DND-41 (cell line): ENCODE measurements around the gene SCYGR1.

ENCODE experiments used
- ATAC-seq: fragments of 200-7000 bp; cut with Tn5 transposase; 3 replicates; pipeline ENCODE4 v1.9.1; 2021; ENCODE audit warnings: low read depth; ENCODE audit not compliant: insufficient read depth
- DNase-seq: peaks from one replicate; pipeline ENCODE4 v3.0.0-alpha.2; 2020
- H2AFZ ChIP-seq: 2 replicates; pipeline ENCODE4 v1.6.0; 2012; ENCODE audit warnings: low read depth, low read length
- H3K27ac ChIP-seq: 2 replicates; pipeline ENCODE4 v1.5.1; 2012; ENCODE audit warnings: low read length, inconsistent platforms
- H3K27me3 ChIP-seq: fragments of 200-600 bp; sonication (generic); 2 replicates; pipeline ENCODE4 v1.6.0; 2012; ENCODE audit warnings: low read length, mild to moderate bottlenecking, inconsistent platforms; ENCODE audit not compliant: insufficient read depth, poor library complexity
- H3K36me3 ChIP-seq: 2 replicates; pipeline ENCODE4 v1.5.1; 2012; ENCODE audit warnings: low read length, inconsistent platforms; ENCODE audit not compliant: insufficient read depth
- H3K4me1 ChIP-seq: 2 replicates; pipeline ENCODE4 v1.5.1; 2012; ENCODE audit warnings: mild to moderate bottlenecking, low read length; ENCODE audit not compliant: insufficient read depth
- H3K4me2 ChIP-seq: 2 replicates; pipeline ENCODE4 v1.6.0; 2012; ENCODE audit warnings: mild to moderate bottlenecking, moderate library complexity, low read length, inconsistent platforms; ENCODE audit not compliant: insufficient read depth
- H3K4me3 ChIP-seq, 2 experiments: fragments of 200-600 bp in 1 of 2; shearing (Covaris generic) in 1 of 2; 2 replicates each; pipeline ENCODE4 v1.5.1; 2012 to 2016; ENCODE audit warnings: inconsistent platforms in 2 of 2, low read length in 2 of 2, mild to moderate bottlenecking in 2 of 2, low read depth in 1 of 2, moderate library complexity in 1 of 2
- H3K79me2 ChIP-seq: 2 replicates; pipeline ENCODE4 v1.6.0; 2012; ENCODE audit warnings: low read length, inconsistent platforms; ENCODE audit not compliant: insufficient read depth
- H3K9ac ChIP-seq: 2 replicates; pipeline ENCODE4 v1.6.0; 2012; ENCODE audit warnings: low read depth, mild to moderate bottlenecking, inconsistent platforms, low read length, moderate library complexity
- H3K9me3 ChIP-seq: 2 replicates; pipeline ENCODE4 v1.5.1; 2012; ENCODE audit warnings: low read length, moderate library complexity, mild to moderate bottlenecking, inconsistent platforms; ENCODE audit not compliant: insufficient read depth, severe bottlenecking
- H4K20me1 ChIP-seq: 2 replicates; pipeline ENCODE4 v1.6.0; 2012; ENCODE audit warnings: low read length; ENCODE audit not compliant: insufficient read depth
- CTCF ChIP-seq: IDR thresholded peaks from 2 replicates; pipeline ENCODE4 v1.5.1; 2012; ENCODE audit warnings: borderline replicate concordance, low read length, moderate library complexity, mild to moderate bottlenecking; ENCODE audit not compliant: poor library complexity, severe bottlenecking; ENCODE audit errors: extremely low read depth
- EZH2 ChIP-seq: IDR thresholded peaks from 3 replicates; pipeline ENCODE4 v1.6.1; 2012; ENCODE audit warnings: borderline replicate concordance, low read depth, mild to moderate bottlenecking, moderate library complexity, low read length, inconsistent platforms; ENCODE audit not compliant: severe bottlenecking

The SCYGR1 gene

GRCh38 chr2:227428731-227429285 is 41.1 kb upstream of the SCYGR1 start:
- H3K79me2 ChIP-seq = no peaks in the 10 kb centered on the region
- no peaks in the 10 kb centered on the region for H4K20me1 ChIP-seq
- H2AFZ ChIP-seq = no peak overlapping the region
- no peak overlapping the region for H3K4me2 ChIP-seq
- ATAC-seq (no peak), DNase-seq (no peak)
- TF ChIP-seq CTCF (no peak), EZH2 (no peak)
- H3K4me1 ChIP-seq = no peaks in the 10 kb centered on the region
- no peak overlapping the region for H3K9ac ChIP-seq
- no peak overlapping the region for H3K27ac ChIP-seq
- H3K36me3 ChIP-seq = no peaks in the 10 kb centered on the region
- H3K4me3 ChIP-seq = no peak overlapping the region
- H3K9me3 ChIP-seq = peaks cover 11% of the 10 kb centered on the region
- no peaks in the 10 kb centered on the region for H3K27me3 ChIP-seq

- Histone ChIP-seq H3K4me2 (no peak overlapping the region), H2AFZ (no peak overlapping the region), H3K79me2 (no peaks in the 10 kb centered on the region), H3K4me3 (no peak overlapping the region), H4K20me1 (no peaks in the 10 kb centered on the region), H3K9me3 (no peaks in the 10 kb centered on the region), H3K27me3 (no peaks in the 10 kb centered on the region), H3K4me1 (no peaks in the 10 kb centered on the region), H3K36me3 (no peaks in the 10 kb centered on the region), H3K9ac (no peak overlapping the region), H3K27ac (no peak overlapping the region)
- no peak for ATAC-seq
- no peak for DNase-seq
- TF ChIP-seq CTCF (no peak), EZH2 (no peak)
These were observed 36.1 kb upstream of the SCYGR1 start for GRCh38 chr2:227423656-227424499.

DNA sequence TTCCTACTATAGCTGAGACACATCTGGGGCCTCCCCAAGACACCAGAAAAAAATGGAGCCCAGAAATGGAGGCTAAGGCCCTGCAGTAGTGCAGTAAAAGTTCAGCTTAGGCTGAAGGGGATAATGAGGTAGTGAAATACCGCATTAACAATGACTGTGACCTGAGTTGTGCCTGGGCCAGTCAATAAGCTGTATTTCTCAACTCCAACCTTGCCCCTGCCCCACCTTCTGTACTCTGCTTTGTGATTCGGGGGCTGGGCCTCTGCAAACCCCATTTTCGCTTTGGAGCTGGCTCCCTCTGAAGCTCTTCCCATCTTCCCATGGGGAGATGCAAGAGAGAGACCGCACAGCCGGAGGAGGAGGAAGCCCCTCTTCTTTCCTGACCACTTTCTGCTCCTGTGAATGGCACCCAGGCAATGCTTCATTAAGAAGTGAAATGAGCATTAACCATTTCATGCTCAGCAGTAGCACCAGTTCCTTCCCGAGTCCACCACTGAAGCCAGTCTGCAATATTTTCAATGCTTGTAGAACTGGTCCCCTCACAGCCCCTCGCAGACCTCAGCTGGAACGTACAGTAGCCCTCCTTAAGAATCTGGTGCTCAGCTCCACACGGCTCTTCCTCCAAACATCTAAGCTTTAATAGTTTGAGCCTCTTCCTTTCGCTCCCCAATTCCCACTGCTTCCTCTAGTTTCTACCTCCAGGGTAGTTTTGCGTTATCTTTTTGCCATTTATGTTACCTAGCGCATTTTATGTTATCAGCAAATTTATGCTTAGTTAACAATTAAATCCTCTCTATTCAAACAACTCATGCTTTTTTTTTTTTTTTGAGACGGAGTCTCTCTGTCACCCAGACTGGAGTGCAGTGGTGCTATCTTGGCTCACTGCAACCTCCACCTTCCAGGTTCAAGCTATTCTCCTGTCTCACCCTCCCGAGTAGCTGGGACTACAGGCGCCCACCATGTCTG is 32.6 kb upstream of the SCYGR1 start:
- ATAC-seq = no peak
- no peaks in the 10 kb centered on the region for H3K79me2 ChIP-seq
- H3K27ac ChIP-seq = no peak overlapping the region
- DNase-seq = no peak
- no peak overlapping the region for H3K9ac ChIP-seq
- no peaks in the 10 kb centered on the region for H3K4me1 ChIP-seq
- H3K4me2 ChIP-seq = no peak overlapping the region
- TF ChIP-seq EZH2 (no peak), CTCF (no peak)
- H4K20me1 ChIP-seq = no peaks in the 10 kb centered on the region
- no peak overlapping the region for H2AFZ ChIP-seq
- H3K36me3 ChIP-seq = no peaks in the 10 kb centered on the region
- H3K27me3 ChIP-seq = no peaks in the 10 kb centered on the region
- H3K9me3 ChIP-seq = no peaks in the 10 kb centered on the region
- no peak overlapping the region for H3K4me3 ChIP-seq
